Measurements from ENCODE around the gene VCL.

- TF ChIP-seq CTCF (IDR thresholded peaks at IDR 0.05; ENCODE audit: insufficient read depth, low read length, poor library complexity, severe bottlenecking), result no peak
- TF ChIP-seq EZH2phosphoT487 (conservative IDR thresholded peaks at IDR 0.05; ENCODE audit: low read length), result no peak
These were observed 8.2 kb upstream of the VCL start for GRCh38 chr10:73989594-73990150.
